Esophagus muscularis mucosa (tissue), 3 donors: ENCODE results near the gene SNAP47.

Source experiments
- CTCF ChIP-seq, 3 experiments: fragments of 200-600 bp in 2 of 3; fragments of 450-650 bp in 1 of 3; sonication (generic) in 2 of 3; IDR thresholded peaks; one replicate each; pipeline ENCODE4 v1.5.1; 2017 to 2019; ENCODE audit warnings: antibody characterized with exemption in 3 of 3, mild to moderate bottlenecking in 2 of 3, moderate library complexity in 1 of 3
- POLR2A ChIP-seq: fragments of 450-650 bp; IDR thresholded peaks from one replicate; pipeline ENCODE4 v1.6.1; 2017; ENCODE audit warnings: antibody characterized with exemption, moderate library complexity, mild to moderate bottlenecking, low read depth
- POLR2AphosphoS5 ChIP-seq, 2 donors: sonication (generic); formaldehyde crosslinking; IDR thresholded peaks; one replicate each; pipeline ENCODE4 v1.6.1; 2017; ENCODE audit warnings: antibody characterized with exemption in 2 of 2

DNA sequence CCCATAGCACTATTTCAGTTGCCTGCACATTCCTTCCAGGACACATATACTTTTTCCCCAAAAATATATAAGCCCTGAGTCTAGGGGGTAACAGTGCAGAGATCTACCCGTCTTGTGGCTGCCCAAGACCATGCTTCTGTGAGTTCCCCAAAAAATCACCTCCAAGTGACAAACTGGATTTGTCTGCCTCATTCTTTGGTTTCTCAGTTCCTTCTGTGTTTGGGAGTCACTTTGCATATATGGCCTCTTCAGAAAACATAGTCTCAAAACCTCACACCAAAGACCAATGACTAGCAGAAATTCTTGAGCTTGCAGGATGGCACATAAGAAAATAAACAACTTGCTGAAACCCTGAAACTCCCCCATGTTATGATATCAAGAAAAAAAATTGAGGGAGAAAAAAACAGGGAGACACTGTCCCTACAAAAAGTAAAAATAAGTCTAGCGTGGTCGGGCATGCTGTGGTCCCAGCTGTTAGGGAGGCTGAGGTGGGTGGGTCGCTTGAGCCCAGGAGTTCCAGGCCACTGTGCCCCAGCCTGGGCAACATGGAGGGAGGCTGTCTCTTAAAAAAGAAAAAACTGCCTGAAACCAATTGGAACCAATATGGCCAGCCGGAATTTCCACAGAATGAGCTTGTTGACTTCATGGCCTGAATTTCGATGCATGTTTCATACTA lies 8.2 kb upstream of the SNAP47 start:
- no peak for TF ChIP-seq CTCF (IDR thresholded peaks at IDR 0.05)
- TF ChIP-seq POLR2A: no peak
- no peak for TF ChIP-seq POLR2AphosphoS5 (IDR thresholded peaks at IDR 0.05)
